Measurements from ENCODE around the gene ENOSF1. TPM values are rescaled to one million over a fixed set of nuclear protein-coding genes. Genes with fewer than 3 reads are reported as not detected.

The ENOSF1 gene
- total and polyA plus RNA-seq, 2 of the 13 experiments (the other 11 are each of a cell fraction or from before 2014, with no cell fraction given) = 37.6 to 40.1 TPM

DNA sequence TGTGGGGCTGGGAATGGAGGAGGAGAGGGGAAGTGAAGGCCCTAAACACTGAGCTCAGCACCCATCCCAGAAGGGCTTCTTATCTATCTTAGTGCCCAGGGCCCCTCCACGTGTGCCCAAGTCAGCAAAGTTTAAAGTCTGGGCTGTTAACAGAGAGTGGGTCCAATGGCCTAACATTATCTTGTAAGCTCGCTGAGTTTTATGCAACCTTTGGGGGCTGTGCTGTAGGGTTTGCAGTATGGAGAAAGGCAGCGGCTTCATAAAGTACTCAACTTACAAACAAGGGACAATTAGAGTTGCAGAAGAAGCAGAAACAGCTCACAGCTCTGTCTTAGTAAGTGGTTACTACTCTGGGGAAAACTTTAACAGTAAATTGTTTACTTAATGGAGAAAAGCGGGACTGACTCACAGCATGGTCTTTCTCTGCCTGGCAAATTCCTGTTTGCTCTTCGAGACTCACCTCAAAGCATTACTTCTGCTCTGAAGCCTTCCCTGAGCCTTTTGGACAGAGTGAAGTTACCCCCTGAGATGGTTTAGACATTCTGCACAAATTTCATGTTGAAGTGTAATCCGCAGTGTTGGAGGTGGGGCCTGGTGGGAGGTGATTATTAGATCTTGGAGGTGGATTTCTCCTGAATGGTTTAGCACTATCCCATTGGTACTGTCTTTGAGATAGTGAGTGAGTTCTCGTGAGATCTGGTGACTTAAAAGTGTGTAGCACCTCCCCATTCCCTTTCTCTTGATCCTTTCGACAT, 9.0 kb downstream of the ENOSF1 start (continued):
- no peak for TF ChIP-seq ZNF230 (CRISPR knock-in tag; IDR thresholded peaks at IDR 0.05)
- no peak for TF ChIP-seq ZSCAN30 (CRISPR knock-in tag; IDR thresholded peaks at IDR 0.05)
- TF ChIP-seq CBX1 (IDR thresholded peaks at IDR 0.05; ENCODE audit: low read depth) = no peak
- TF ChIP-seq ZSCAN21 (CRISPR knock-in tag; IDR thresholded peaks at IDR 0.05; ENCODE audit: borderline replicate concordance) = no peak
- TF ChIP-seq MXD1 (CRISPR knock-in tag; IDR thresholded peaks at IDR 0.05) = no peak
- no peak for TF ChIP-seq CREB1 (IDR thresholded peaks at IDR 0.05)
- 0 out of 2 replicates have a peak, but pooled peaks have one; percentile 46 for TF ChIP-seq CREB1 (CRISPR knock-in tag; IDR thresholded peaks at IDR 0.05)
- TF ChIP-seq ZNF10 (CRISPR knock-in tag; IDR thresholded peaks at IDR 0.05; ENCODE audit: borderline replicate concordance, low read depth) = no peak
- TF ChIP-seq RFX3 (CRISPR knock-in tag; IDR thresholded peaks at IDR 0.05) = no peak
- no peak for TF ChIP-seq WIZ (CRISPR knock-in tag; IDR thresholded peaks at IDR 0.05)
- TF ChIP-seq IRF1 (CRISPR knock-in tag; IDR thresholded peaks at IDR 0.05; ENCODE audit: low read depth) = no peak
- no peak for TF ChIP-seq ZBTB7B (CRISPR knock-in tag; IDR thresholded peaks at IDR 0.05)
- TF ChIP-seq ASH2L (IDR thresholded peaks at IDR 0.05; ENCODE audit: insufficient read length, low read depth, low read length) = peak; percentile 65
- 0 out of 2 replicates have a peak, but pooled peaks have one; percentile 36 for TF ChIP-seq HDAC2 (CRISPR knock-in tag; IDR thresholded peaks at IDR 0.05)
- no peak for TF ChIP-seq MIER2 (CRISPR knock-in tag; IDR thresholded peaks at IDR 0.05)
- no peak for TF ChIP-seq ZNF563 (CRISPR knock-in tag; IDR thresholded peaks at IDR 0.05)
- no peak for TF ChIP-seq ZBTB39 (CRISPR knock-in tag; IDR thresholded peaks at IDR 0.05)
- no peak; the same call in 1 of the 2 replicates for TF ChIP-seq MYPOP (CRISPR knock-in tag; IDR thresholded peaks at IDR 0.05)
- TF ChIP-seq, protein P1, sequence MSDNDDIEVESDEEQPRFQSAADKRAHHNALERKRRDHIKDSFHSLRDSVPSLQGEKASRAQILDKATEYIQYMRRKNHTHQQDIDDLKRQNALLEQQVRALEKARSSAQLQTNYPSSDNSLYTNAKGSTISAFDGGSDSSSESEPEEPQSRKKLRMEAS (IDR thresholded peaks at IDR 0.05) = peak; percentile 62
- TF ChIP-seq ARID2 (CRISPR knock-in tag; IDR thresholded peaks at IDR 0.05; ENCODE audit: borderline replicate concordance) = no peak
- TF ChIP-seq NFKBIZ (CRISPR knock-in tag; IDR thresholded peaks at IDR 0.05) = no peak
- TF ChIP-seq RELA (CRISPR knock-in tag; IDR thresholded peaks at IDR 0.05) = no peak
- TF ChIP-seq ZNF225 (CRISPR knock-in tag; IDR thresholded peaks at IDR 0.05) = no peak
- TF ChIP-seq GATA4 (IDR thresholded peaks at IDR 0.05; ENCODE audit: borderline replicate concordance, low read depth) = no peak
- TF ChIP-seq ZBTB42 (CRISPR knock-in tag; IDR thresholded peaks at IDR 0.05) = no peak
- no peak for TF ChIP-seq ZNF513 (CRISPR knock-in tag; conservative IDR thresholded peaks at IDR 0.05)

All from HepG2 (cell line).